ENCODE measurements around the gene JADE3.

JADE3 gene

GRCh38 chrX:46912098-46912602, at the start of gene JADE3:
TSS of gene JADE3 (plus strand) at chrX:46912421. CDS start at chrX:46984895, 72,474 bp downstream.
- DNase-seq (peak; percentile 40), ATAC-seq (peak; percentile 45)

GRCh38 chrX:46863072-46863471, 49.1 kb upstream of the JADE3 start:
- ATAC-seq (no peak), DNase-seq (no peak)

- no peak for ATAC-seq
- no peak for DNase-seq
Measured at GRCh38 chrX:46864606-46865005, 47.6 kb upstream of the JADE3 start.

- DNase-seq, result no peak
- ATAC-seq, result no peak
Measured at GRCh38 chrX:46865281-46865680, 46.9 kb upstream of the JADE3 start.

GRCh38 chrX:46866726-46867125, 45.5 kb upstream of the JADE3 start:
- ATAC-seq, result no peak

GRCh38 chrX:46873746-46874145, 38.5 kb upstream of the JADE3 start:
- DNase-seq (no peak), ATAC-seq (no peak)

More at GRCh38 chrX:46866726-46867125, 45.5 kb upstream of the JADE3 start:
- no peak for DNase-seq

- no peak for ATAC-seq
- no peak for DNase-seq
Measured at GRCh38 chrX:46876901-46877300, 35.3 kb upstream of the JADE3 start.

GRCh38 chrX:46882266-46882665, 30.0 kb upstream of the JADE3 start:
- DNase-seq, result no peak
- ATAC-seq, result no peak

GRCh38 chrX:46884799-46885198, 27.4 kb upstream of the JADE3 start:
- DNase-seq (no peak), ATAC-seq (no peak)

- ATAC-seq (no peak), DNase-seq (no peak)
Measured at GRCh38 chrX:46898207-46898606, 14.0 kb upstream of the JADE3 start.

- DNase-seq, result peak; percentile 55
- ATAC-seq, result peak; percentile 94
Measured at GRCh38 chrX:46903458-46904242, 8.6 kb upstream of the JADE3 start.

- DNase-seq (no peak), ATAC-seq (no peak)
Measured at GRCh38 chrX:46904626-46905025, 7.6 kb upstream of the JADE3 start.

GRCh38 chrX:46910415-46910814, 1.8 kb upstream of the JADE3 start:
- ATAC-seq, result no peak
- no peak for DNase-seq

GRCh38 chrX:46912603-46913491, 626 bp downstream of the JADE3 start:
- ATAC-seq, result peak; percentile 59

GRCh38 chrX:46913667-46914066, 1.4 kb downstream of the JADE3 start:
- ATAC-seq (no peak), DNase-seq (no peak)

More at GRCh38 chrX:46912603-46913491, 626 bp downstream of the JADE3 start:
- peak; percentile 48 for DNase-seq

GRCh38 chrX:46916273-46916672, 4.1 kb downstream of the JADE3 start:
- ATAC-seq (no peak), DNase-seq (no peak)

GRCh38 chrX:46917622-46918021, 5.4 kb downstream of the JADE3 start:
- ATAC-seq, result no peak

GRCh38 chrX:46918434-46918833, 6.2 kb downstream of the JADE3 start:
- ATAC-seq (no peak), DNase-seq (no peak)

More at GRCh38 chrX:46917622-46918021, 5.4 kb downstream of the JADE3 start:
- no peak for DNase-seq

- ATAC-seq (no peak), DNase-seq (no peak)
Measured at GRCh38 chrX:46920235-46920634, 8.0 kb downstream of the JADE3 start.

GRCh38 chrX:46922611-46923010, 10.4 kb downstream of the JADE3 start:
- ATAC-seq, result no peak
- no peak for DNase-seq

- DNase-seq (no peak), ATAC-seq (no peak)
Measured at GRCh38 chrX:46927718-46928117, 15.5 kb downstream of the JADE3 start.

GRCh38 chrX:46929439-46930261, 17.4 kb downstream of the JADE3 start:
- ATAC-seq, result no peak
- no peak for DNase-seq
